Upper lobe of right lung (tissue), 1 donor: ENCODE results near the gene TSPAN12. TPM values are rescaled to one million over a fixed set of nuclear protein-coding genes. Genes with fewer than 3 reads are reported as not detected.

Experiments
- ATAC-seq: fragments of 200-7000 bp; cut with Tn5 transposase; one replicate; pipeline ENCODE4 v1.9.1; 2020; ENCODE audit warnings: mild to moderate bottlenecking, moderate library complexity
- DNase-seq: peaks from one replicate; pipeline ENCODE4 v3.0.0-alpha.2; 2020
- H3K27ac ChIP-seq: fragments of 200-600 bp; one replicate; pipeline ENCODE4 v1.8.0; 2022
- H3K27me3 ChIP-seq: fragments of 200-600 bp; one replicate; pipeline ENCODE4 v1.8.0; 2022; ENCODE audit warnings: mild to moderate bottlenecking
- H3K36me3 ChIP-seq: fragments of 200-600 bp; one replicate; pipeline ENCODE4 v1.8.0; 2022
- H3K4me1 ChIP-seq: fragments of 200-600 bp; one replicate; pipeline ENCODE4 v1.8.0; 2022
- H3K4me3 ChIP-seq: fragments of 200-600 bp; one replicate; pipeline ENCODE4 v1.8.0; 2022; ENCODE audit warnings: mild to moderate bottlenecking
- H3K9me3 ChIP-seq: fragments of 200-600 bp; one replicate; pipeline ENCODE4 v1.8.0; 2022
- intact Hi-C: fragments of 100-400 bp; cut with DNase I; formaldehyde crosslinking; loops from one replicate; pipeline ENCODE4 v1.11.0; 2022
- total RNA-seq: library from RNA; stranded (reverse); fragmentation: NEBNext Ultra II Directional; extraction: Animal tissue kit (Norgen Biotek cat#: 25700); gene quantifications from one replicate; pipeline ENCODE4 v1.2.1, GENCODE V29; 2021
- TF ChIP-seq, protein P1 (sequence below): fragments of 200-600 bp; IDR thresholded peaks from one replicate; pipeline ENCODE4 v1.8.0; 2022; ENCODE audit warnings: antibody characterized with exemption
- donor health status: DM: no; HTN: yes; CAD: no; lungs with severe emphysema.

TSPAN12 gene
- total RNA-seq, 1 donor from 2014 or later, result 51.8 TPM

DNA sequence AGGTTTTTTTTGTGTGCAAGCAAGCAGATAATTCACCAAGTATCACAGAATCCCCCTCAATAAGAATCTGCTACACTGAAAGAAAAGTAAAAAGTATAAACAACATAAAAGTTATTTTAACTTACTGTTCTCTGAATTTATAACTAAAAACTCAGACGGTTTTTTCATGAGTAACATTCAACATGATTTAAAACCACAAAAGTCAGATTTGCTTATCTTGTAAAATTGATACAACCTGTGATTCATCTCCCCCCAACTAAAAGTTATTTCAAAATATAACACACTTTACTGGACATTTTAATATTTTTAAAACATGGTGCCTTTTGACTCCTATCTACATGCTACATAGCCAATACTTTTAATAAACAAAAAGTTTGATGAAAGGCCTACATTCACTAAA lies 32.8 kb downstream of the TSPAN12 start:
- intact Hi-C loops, result no loop called here
- DNase-seq, result no peak
- H3K36me3 ChIP-seq, result no peaks in the 10 kb centered on the region
- ATAC-seq, result no peak
- H3K4me3 ChIP-seq, result no peak overlapping the region
- no peaks in the 10 kb centered on the region for H3K27me3 ChIP-seq
- H3K9me3 ChIP-seq, result no peaks in the 10 kb centered on the region
- H3K4me1 ChIP-seq, result no peaks in the 10 kb centered on the region
- TF ChIP-seq, protein P1, sequence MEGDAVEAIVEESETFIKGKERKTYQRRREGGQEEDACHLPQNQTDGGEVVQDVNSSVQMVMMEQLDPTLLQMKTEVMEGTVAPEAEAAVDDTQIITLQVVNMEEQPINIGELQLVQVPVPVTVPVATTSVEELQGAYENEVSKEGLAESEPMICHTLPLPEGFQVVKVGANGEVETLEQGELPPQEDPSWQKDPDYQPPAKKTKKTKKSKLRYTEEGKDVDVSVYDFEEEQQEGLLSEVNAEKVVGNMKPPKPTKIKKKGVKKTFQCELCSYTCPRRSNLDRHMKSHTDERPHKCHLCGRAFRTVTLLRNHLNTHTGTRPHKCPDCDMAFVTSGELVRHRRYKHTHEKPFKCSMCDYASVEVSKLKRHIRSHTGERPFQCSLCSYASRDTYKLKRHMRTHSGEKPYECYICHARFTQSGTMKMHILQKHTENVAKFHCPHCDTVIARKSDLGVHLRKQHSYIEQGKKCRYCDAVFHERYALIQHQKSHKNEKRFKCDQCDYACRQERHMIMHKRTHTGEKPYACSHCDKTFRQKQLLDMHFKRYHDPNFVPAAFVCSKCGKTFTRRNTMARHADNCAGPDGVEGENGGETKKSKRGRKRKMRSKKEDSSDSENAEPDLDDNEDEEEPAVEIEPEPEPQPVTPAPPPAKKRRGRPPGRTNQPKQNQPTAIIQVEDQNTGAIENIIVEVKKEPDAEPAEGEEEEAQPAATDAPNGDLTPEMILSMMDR, result no peak
- H3K27ac ChIP-seq, result no peak overlapping the region

DNA sequence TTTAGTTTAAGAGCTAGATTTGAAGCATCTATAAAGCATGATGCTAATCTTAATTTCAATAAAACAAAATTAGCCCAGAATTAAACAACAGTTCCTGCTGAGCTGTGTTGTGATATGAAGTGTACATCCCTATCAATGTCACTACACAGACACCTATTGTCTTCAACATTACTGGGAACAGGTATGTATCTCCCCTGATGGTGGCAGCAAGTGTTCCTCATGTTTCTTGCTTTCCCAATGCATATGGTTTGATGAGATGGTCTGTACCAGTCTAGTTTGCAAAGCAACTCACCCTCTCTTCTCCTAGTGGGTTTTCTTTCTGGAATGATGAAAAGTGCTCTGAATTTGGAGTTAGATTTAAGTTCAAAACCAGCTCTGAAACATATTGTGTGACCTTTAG lies 38.1 kb downstream of the TSPAN12 start:
- intact Hi-C loops, result no loop called here
- TF ChIP-seq, protein P1, result no peak
- Histone ChIP-seq H3K27me3 (no peaks in the 10 kb centered on the region), H3K9me3 (no peaks in the 10 kb centered on the region), H3K4me3 (no peak overlapping the region), H3K27ac (no peak overlapping the region), H3K36me3 (peaks cover 7% of the 10 kb centered on the region), H3K4me1 (no peaks in the 10 kb centered on the region)
- DNase-seq, result no peak
- no peak for ATAC-seq

DNA sequence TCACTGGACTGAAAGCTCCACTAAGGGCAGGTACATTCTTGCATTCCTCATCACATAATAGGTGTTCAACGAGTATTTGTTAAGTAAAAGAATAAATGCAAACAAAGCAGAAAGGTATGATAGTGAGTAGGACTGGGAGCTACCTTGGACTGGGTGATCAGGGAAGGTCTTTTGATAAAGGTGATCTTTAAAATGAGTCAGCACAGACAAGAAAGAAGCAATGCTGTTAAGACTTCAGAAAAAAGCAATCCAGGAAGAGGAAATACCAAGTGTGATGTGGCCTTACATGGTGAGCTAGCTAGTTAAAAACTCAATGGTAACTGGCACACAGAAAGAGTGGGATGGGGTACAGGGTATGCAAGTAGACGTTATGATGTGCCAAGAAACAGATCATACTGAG lies 40.1 kb downstream of the TSPAN12 start:
- TF ChIP-seq, protein P1, result no peak
- DNase-seq (no peak), ATAC-seq (no peak)
- H3K4me3 ChIP-seq, result no peak overlapping the region
- H3K36me3 ChIP-seq, result peaks cover 7% of the 10 kb centered on the region
- no peaks in the 10 kb centered on the region for H3K4me1 ChIP-seq
- no peaks in the 10 kb centered on the region for H3K27me3 ChIP-seq
- no peak overlapping the region for H3K27ac ChIP-seq
- no peaks in the 10 kb centered on the region for H3K9me3 ChIP-seq
- intact Hi-C loops, result no loop called here

DNA sequence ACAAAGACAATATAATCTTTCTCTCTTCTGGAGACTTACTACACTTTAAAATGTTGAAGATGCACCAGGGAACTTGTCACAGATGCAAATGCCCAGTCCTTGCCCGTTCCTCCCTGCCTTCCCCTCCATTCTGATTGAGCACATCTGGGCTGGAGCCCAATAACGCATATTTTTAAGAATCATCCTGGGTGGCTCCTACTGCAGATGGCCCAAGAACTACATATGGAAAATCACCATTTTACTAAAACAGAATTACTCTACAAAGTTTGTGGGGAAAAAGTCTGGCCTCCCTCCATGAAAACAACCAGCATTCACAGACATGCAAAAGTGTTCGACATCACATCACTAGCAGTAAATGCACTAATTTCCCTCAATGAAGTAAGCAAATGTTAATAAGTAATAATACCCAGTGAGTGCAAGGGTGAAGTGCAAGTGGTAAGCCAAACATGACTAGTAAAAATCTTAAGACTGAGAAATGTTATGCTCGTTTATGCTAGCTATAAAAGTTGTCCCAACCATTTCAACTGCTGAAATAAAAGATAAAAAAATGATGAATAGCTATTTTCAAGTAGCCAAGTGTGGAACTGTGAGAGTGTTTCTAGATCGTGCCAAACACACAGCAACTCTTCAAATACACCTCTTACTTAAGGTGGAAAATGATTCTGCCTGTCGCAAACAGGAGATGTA lies 43.5 kb downstream of the TSPAN12 start:
- Histone ChIP-seq H3K4me1 (no peaks in the 10 kb centered on the region), H3K4me3 (no peak overlapping the region), H3K36me3 (peaks cover 7% of the 10 kb centered on the region), H3K27ac (no peak overlapping the region), H3K27me3 (no peaks in the 10 kb centered on the region), H3K9me3 (no peaks in the 10 kb centered on the region)
- intact Hi-C loops, result no loop called here
- no peak for ATAC-seq
- no peak for DNase-seq
- TF ChIP-seq, protein P1, result no peak

DNA sequence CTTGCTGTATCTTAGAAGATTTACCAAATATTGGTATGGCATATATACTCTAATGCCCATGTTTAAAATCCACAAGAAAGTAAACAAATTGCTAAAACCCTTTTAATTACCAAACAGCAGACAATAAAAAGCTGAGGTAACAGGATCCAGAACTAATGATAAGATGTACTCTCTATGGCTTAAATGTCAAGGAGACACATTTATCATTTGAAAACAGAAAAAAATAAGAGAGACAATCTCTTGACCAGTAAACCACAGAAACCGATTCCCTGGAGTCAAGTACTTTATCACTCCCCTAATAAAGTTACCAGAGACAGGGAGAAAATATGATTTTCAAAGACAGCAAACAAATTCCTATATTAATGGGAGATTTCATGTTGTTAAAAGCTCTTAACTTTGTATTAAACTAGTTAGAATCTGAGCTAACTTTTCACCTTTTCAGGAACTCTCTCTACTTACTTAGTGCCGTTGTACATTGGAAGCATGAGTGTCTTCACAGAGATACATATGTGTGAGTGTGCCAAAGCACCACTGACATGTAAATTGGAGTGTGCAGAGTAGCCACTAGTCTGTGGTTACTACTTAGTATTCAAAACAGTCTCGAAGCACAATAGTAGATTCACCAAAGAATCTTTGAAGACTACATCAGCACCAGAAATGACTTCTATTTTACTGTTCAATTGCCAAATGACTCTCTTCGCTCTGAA lies 44.2 kb downstream of the TSPAN12 start:
- Histone ChIP-seq H3K4me1 (no peaks in the 10 kb centered on the region), H3K36me3 (peaks cover 7% of the 10 kb centered on the region), H3K27ac (no peak overlapping the region), H3K27me3 (no peaks in the 10 kb centered on the region), H3K9me3 (no peaks in the 10 kb centered on the region), H3K4me3 (no peak overlapping the region)
- DNase-seq (no peak), ATAC-seq (no peak)
- TF ChIP-seq, protein P1, result no peak
- intact Hi-C loops, result no loop called here
